Measurements from ENCODE around the gene FN1.
"Not testable (repeated sequence)": the region's sequence is repeated elsewhere in the genome, so short reads cannot be mapped to it uniquely, and the experiment has no call there.

The FN1 gene

GRCh38 chr2:215422676-215423075 lies 13.2 kb downstream of the FN1 start:
- no peak for DNase-seq

- no peak for DNase-seq
Measured at GRCh38 chr2:215421859-215422461, 13.9 kb downstream of the FN1 start.

- no peak for DNase-seq
Measured at GRCh38 chr2:215420471-215420935, 15.4 kb downstream of the FN1 start.

- DNase-seq, result no peak
Measured at GRCh38 chr2:215419769-215420470, 15.9 kb downstream of the FN1 start.

GRCh38 chr2:215419113-215419512 lies 16.8 kb downstream of the FN1 start:
- no peak for DNase-seq

GRCh38 chr2:215418064-215418963 lies 17.6 kb downstream of the FN1 start:
- no peak for DNase-seq

- no peak for DNase-seq
Measured at GRCh38 chr2:215417400-215417951, 18.4 kb downstream of the FN1 start.

- no peak for DNase-seq
Measured at GRCh38 chr2:215416656-215417055, 19.2 kb downstream of the FN1 start.

GRCh38 chr2:215415820-215416577 lies 19.9 kb downstream of the FN1 start:
- no peak for DNase-seq

GRCh38 chr2:215415218-215415617 lies 20.6 kb downstream of the FN1 start:
- no peak for DNase-seq

- DNase-seq, result no peak
Measured at GRCh38 chr2:215414674-215415073, 21.2 kb downstream of the FN1 start.

GRCh38 chr2:215413974-215414373 lies 21.9 kb downstream of the FN1 start:
- DNase-seq, result no peak

- DNase-seq, result no peak
Measured at GRCh38 chr2:215413484-215413777, 22.4 kb downstream of the FN1 start.

GRCh38 chr2:215411941-215412743 lies 23.7 kb downstream of the FN1 start:
- DNase-seq, result no peak

GRCh38 chr2:215410932-215411285 lies 25.0 kb downstream of the FN1 start:
- no peak for DNase-seq

GRCh38 chr2:215410181-215410931 lies 25.5 kb downstream of the FN1 start:
- not testable (repeated sequence) for DNase-seq

- no peak for DNase-seq
Measured at GRCh38 chr2:215409331-215410127, 26.3 kb downstream of the FN1 start.

- DNase-seq, result not testable (repeated sequence)
Measured at GRCh38 chr2:215408441-215408840, 27.4 kb downstream of the FN1 start.

GRCh38 chr2:215407590-215408264 lies 28.1 kb downstream of the FN1 start:
- DNase-seq, result no peak

- DNase-seq, result no peak
Measured at GRCh38 chr2:215407061-215407460, 28.8 kb downstream of the FN1 start.

All from DMS 273 treated with DMSO at 0.1 percent for 48 hours (cell line).